CD4-positive, alpha-beta T cell treated with Interleukin-15 for 1 hour (primary cell): ENCODE measurements around the gene MORF4L2.

Experiments
- DNase-seq: peaks from one replicate; pipeline ENCODE4 v3.0.0-alpha.2; 2020

Gene MORF4L2

DNA sequence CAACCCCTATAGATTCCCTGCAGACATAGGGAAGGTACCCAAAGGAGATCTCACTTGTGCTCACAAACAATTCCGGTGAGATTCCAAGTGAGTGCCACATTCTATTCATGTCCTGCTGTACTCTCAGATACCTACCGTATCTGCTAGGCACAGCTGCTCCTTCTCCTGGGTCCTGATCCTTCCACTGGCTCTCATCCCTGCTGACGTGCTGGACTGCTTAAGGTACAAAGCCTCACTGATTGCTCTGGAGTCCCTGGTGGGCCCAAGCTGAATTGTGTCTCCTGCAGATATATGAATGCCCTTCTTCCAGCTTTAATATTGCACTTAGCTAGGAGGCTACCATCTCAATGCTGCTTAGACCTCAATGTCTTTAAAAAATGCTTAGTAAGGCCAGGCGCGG, 55.4 kb downstream of the MORF4L2 start:
- DNase-seq: no peak

DNA sequence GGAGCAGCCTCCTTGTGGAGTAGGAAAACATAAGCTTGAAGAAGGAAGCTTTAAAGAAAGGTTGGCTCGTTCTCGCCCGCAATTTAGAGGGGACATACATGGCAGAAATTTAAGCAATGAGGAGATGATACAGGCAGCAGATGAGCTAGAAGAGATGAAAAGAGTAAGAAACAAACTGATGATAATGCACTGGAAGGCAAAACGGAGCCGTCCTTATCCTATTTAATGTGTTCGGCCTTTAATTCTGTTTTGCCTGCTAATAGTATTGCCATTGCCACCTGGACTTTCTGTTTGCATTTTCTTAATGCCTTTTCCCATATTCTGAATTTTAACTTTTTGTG, 56.4 kb downstream of the MORF4L2 start:
- DNase-seq: no peak

DNA sequence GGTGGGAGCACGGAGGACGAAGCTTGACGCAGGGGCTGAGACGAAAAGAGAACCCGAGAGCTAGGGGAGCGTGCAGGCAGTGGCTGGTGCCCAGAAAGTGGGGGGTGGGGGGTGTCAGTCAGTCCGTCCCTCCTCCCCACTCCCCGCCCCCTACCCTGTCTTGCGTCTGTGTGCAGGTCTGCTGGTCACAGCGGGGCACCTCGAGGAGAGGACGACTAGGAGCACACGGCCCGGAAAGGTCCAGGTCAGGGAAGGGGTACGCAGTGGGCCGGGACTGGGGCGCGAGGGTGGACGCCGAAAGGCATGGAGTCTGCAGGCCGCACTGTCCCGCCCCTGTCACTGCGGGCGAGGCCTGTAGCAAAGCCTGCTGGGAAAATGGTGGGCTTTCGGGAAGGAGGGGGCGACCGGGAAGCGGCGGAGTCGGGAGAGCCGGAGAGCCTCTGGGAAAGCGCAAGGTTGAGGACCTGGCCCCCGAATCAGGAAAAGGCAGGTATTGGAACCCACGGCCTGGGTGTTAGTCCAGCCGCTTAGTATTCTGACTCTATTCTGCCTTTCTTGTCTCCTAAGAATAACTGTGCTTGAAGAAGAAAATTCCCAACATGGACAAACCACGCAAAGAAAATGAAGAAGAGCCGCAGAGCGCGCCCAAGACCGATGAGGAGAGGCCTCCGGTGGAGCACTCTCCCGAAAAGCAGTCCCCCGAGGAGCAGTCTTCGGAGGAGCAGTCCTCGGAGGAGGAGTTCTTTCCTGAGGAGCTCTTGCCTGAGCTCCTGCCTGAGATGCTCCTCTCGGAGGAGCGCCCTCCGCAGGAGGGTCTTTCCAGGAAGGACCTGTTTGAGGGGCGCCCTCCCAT, 57.0 kb downstream of the MORF4L2 start:
- peak; percentile 25 for DNase-seq

DNA sequence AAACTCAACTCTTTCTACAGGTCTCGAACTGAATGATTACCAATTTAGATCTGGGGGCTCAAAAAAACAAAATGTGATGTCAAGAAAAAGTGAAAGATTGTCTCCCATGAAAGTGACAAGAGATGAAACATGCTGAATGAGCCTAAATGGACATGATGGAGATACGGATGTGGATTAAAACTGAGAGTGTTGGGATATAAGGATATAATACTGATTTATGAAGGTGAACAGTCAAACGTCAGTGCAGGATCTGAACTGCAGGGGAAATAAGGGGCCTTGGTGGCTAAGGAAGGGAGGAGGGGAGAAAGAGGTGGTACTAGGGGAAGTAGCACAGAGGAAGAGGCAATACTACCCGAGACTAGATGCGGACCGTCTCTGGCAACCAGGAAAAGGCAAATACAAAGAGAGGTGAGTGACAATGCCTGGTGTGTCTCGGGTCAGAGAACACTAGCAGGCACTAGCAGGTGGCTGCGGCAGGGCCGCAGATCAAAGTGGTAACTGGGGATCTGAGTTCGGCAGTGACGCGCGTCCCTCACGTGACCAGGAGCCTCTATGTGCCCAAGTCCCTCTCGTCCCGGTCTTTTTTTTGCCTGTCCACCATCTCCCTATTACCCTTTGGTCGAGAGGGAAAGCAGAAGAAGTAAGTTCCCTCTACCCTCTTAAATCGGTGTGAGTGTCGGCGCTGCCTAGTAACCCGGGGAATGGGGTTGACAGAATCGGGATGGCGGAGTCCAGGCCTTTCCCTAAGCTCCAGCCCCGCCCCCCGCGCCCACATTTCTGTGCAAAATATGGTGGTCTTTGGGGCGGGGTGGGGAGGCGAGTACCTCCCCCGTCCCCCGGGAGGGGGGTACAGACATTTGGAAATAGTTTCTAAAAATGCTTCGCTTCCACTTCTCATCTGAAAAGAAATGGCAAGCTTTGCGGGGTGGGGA, 57.8 kb downstream of the MORF4L2 start, which contains the start of gene TCEAL1:
Gene TCEAL1, plus strand, starts transcription at position 590 of the 932 bp plus-strand sequence. CDS start 942 bp downstream, outside the sequence.
- peak; percentile 55 for DNase-seq

DNA sequence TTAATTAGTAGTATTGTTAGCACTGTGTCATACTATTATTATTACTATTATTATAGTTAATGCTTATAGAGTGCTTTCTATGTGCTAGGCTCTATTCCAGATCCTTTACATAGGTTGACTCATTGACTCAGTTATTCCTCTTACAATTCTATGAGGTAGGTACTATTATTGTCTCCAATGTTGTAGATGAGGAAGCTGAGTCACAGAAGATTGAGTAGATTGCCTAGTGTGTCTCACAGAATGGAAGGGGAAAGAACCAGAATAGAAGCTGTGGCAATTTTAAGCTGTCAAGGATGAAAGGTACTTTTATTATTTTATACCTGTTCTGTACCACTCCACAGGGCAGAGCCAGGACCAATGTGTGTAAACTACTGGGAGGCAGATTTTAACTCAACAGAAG, 59.6 kb downstream of the MORF4L2 start:
- no peak for DNase-seq
